Measurements from ENCODE around the gene CSNK1A1.
A peak's percentile ranks its signal among the peaks of the same experiment; 100 is the strongest.
"Not testable (repeated sequence)": the region's sequence is repeated elsewhere in the genome, so short reads cannot be mapped to it uniquely, and the experiment has no call there.

CSNK1A1 gene

GRCh38 chr5:149551227-149552037, at the start of gene CSNK1A1:
Gene CSNK1A1, minus strand, starts transcription at chr5:149551439. Its CDS starts 475 bp downstream, at chr5:149550964.
- DNase-seq: peak; percentile 99

- DNase-seq: no peak
These were observed 49.7 kb upstream of the CSNK1A1 start for GRCh38 chr5:149600932-149601331.

- no peak for DNase-seq
These were observed 48.1 kb upstream of the CSNK1A1 start for GRCh38 chr5:149599375-149599774.

- DNase-seq: no peak
These were observed 47.7 kb upstream of the CSNK1A1 start for GRCh38 chr5:149598966-149599365.

GRCh38 chr5:149598234-149598633, 47.0 kb upstream of the CSNK1A1 start:
- not testable (repeated sequence) for DNase-seq

- peak; percentile 30 for DNase-seq
These were observed 46.4 kb upstream of the CSNK1A1 start for GRCh38 chr5:149597618-149598017.

GRCh38 chr5:149596712-149597111, 45.5 kb upstream of the CSNK1A1 start:
- peak; percentile 9 for DNase-seq

- peak; percentile 5 for DNase-seq
These were observed 43.9 kb upstream of the CSNK1A1 start for GRCh38 chr5:149595105-149595504.

- no peak for DNase-seq
These were observed 43.1 kb upstream of the CSNK1A1 start for GRCh38 chr5:149594206-149594895.

- DNase-seq: no peak
These were observed 42.1 kb upstream of the CSNK1A1 start for GRCh38 chr5:149593370-149593769.

- DNase-seq: peak; percentile 24
These were observed 37.7 kb upstream of the CSNK1A1 start for GRCh38 chr5:149588936-149589335.

GRCh38 chr5:149586708-149587318, 35.6 kb upstream of the CSNK1A1 start:
- DNase-seq: peak; percentile 11

GRCh38 chr5:149585910-149586309, 34.7 kb upstream of the CSNK1A1 start:
- no peak for DNase-seq

GRCh38 chr5:149584121-149584520, 32.9 kb upstream of the CSNK1A1 start:
- DNase-seq: no peak

GRCh38 chr5:149583394-149583793, 32.2 kb upstream of the CSNK1A1 start:
- DNase-seq: peak; percentile 33

GRCh38 chr5:149581931-149582768, 30.9 kb upstream of the CSNK1A1 start:
- peak; percentile 52 for DNase-seq

GRCh38 chr5:149581192-149581861, 30.1 kb upstream of the CSNK1A1 start, which contains the start of gene ARHGEF37:
Gene ARHGEF37, plus strand, starts transcription at chr5:149581498. Its CDS starts 16,272 bp downstream, at chr5:149597770.
- DNase-seq: peak; percentile 80

- no peak for DNase-seq
These were observed 29.6 kb upstream of the CSNK1A1 start for GRCh38 chr5:149580808-149581191.

GRCh38 chr5:149578896-149579295, 27.7 kb upstream of the CSNK1A1 start:
- DNase-seq: no peak

GRCh38 chr5:149576021-149576420, 24.8 kb upstream of the CSNK1A1 start:
- DNase-seq: peak; percentile 67

- DNase-seq: no peak
These were observed 23.9 kb upstream of the CSNK1A1 start for GRCh38 chr5:149575131-149575530.
